WERI-Rb-1 (cell line): ENCODE data around the gene CHST6.

Source experiments
- DNase-seq: peaks from one replicate; pipeline ENCODE4 v3.0.0-alpha.2; 2020
- H3K27ac ChIP-seq: fragments of 250-450 bp; sonication (Bioruptor Pico); 2 replicates; pipeline ENCODE4 v1.5.1; 2020; ENCODE audit warnings: mild to moderate bottlenecking, moderate library complexity
- H3K27me3 ChIP-seq: fragments of 250-450 bp; sonication (Bioruptor Pico); 2 replicates; pipeline ENCODE4 v1.5.1; 2021; ENCODE audit warnings: mild to moderate bottlenecking, low read depth, moderate library complexity; ENCODE audit not compliant: insufficient read depth, severe bottlenecking
- H3K36me3 ChIP-seq: fragments of 250-450 bp; sonication (Bioruptor Pico); 2 replicates; pipeline ENCODE4 v1.5.1; 2020; ENCODE audit warnings: mild to moderate bottlenecking, moderate library complexity
- H3K4me3 ChIP-seq: 2 replicates; pipeline ENCODE4 v1.5.1; 2011; ENCODE audit warnings: low read depth, mild to moderate bottlenecking, control low read depth, low read length
- H3K9me3 ChIP-seq: fragments of 250-450 bp; sonication (Bioruptor Pico); 2 replicates; pipeline ENCODE4 v1.5.1; 2021; ENCODE audit warnings: mild to moderate bottlenecking, moderate library complexity; ENCODE audit not compliant: severe bottlenecking
- CTCF ChIP-seq: IDR thresholded peaks from 2 replicates; pipeline ENCODE4 v1.5.1; 2011; ENCODE audit warnings: low read depth, mild to moderate bottlenecking, control low read depth, inconsistent platforms, low read length

The CHST6 gene

DNA sequence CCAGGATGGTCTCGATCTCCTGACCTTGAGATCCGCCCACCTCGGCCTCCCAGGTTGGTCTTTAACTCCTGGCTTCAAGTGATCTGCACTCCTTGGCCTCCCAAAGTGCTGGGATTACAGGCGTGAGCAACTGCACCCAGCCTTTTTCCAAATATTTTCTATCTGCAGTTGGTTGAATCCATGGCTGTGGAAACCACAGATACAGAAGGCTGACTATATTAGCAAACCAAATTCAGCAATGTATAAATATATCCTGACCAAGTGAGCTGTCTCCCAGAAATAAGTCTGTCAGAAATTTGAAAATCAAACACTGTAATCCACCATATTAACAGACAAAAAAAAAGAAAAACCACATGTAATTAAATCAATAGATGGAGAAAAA is 71.5 kb downstream of the CHST6 start:
- no peak overlapping the region for H3K4me3 ChIP-seq
- no peaks in the 10 kb centered on the region for H3K9me3 ChIP-seq
- H3K36me3 ChIP-seq = peaks cover 6% of the 10 kb centered on the region
- no peak overlapping the region for H3K27ac ChIP-seq
- DNase-seq = no peak
- no peak for TF ChIP-seq CTCF
- no peaks in the 10 kb centered on the region for H3K27me3 ChIP-seq
